OCI-LY1 (cell line): ENCODE measurements around the gene LAMA1.

Experiments used
- EZH2 ChIP-seq: fragments of 200-600 bp; sonication (generic), shearing (Covaris generic); IDR thresholded peaks from 2 replicates; pipeline ENCODE4 v1.8.0; 2017; ENCODE audit warnings: borderline replicate concordance, mixed run types, mild to moderate bottlenecking, antibody characterized with exemption, low read length, moderate library complexity, mixed read lengths
- TF ChIP-seq, protein P1 (sequence below): fragments of 200-600 bp; sonication (generic), shearing (Covaris generic); IDR thresholded peaks from 2 replicates; pipeline ENCODE4 v1.5.1; 2017; ENCODE audit warnings: mild to moderate bottlenecking, antibody characterized with exemption, low read length, moderate library complexity, mixed read lengths

DNA sequence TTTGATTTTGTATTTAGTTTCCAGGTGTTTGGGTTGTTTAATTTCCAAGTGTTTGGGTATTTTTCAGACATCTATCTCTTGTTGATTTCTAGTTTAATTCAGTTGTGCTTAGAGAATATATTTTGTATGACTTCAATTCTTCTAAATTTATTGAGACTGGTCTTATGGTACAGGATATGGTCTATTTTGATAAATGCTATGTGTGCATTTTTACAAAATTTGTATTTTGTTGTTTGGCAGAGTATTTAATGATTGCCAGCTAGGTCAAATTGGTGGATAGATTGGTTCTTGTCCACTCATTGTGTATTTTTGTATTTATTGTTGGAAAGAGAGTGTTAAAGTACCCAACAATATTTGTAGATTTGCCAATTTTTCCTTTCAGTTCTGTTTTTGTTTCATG, 23.7 kb upstream of the LAMA1 start:
- no peak for TF ChIP-seq EZH2
- TF ChIP-seq, protein P1, sequence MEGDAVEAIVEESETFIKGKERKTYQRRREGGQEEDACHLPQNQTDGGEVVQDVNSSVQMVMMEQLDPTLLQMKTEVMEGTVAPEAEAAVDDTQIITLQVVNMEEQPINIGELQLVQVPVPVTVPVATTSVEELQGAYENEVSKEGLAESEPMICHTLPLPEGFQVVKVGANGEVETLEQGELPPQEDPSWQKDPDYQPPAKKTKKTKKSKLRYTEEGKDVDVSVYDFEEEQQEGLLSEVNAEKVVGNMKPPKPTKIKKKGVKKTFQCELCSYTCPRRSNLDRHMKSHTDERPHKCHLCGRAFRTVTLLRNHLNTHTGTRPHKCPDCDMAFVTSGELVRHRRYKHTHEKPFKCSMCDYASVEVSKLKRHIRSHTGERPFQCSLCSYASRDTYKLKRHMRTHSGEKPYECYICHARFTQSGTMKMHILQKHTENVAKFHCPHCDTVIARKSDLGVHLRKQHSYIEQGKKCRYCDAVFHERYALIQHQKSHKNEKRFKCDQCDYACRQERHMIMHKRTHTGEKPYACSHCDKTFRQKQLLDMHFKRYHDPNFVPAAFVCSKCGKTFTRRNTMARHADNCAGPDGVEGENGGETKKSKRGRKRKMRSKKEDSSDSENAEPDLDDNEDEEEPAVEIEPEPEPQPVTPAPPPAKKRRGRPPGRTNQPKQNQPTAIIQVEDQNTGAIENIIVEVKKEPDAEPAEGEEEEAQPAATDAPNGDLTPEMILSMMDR = no peak
